ENCODE data around the gene PLXNB1. TPM values are rescaled to one million over a fixed set of nuclear protein-coding genes. Genes with fewer than 3 reads are reported as not detected.

The PLXNB1 gene
- total and polyA plus RNA-seq, 4 donors = 36.0 to 123 (median 86.1) TPM

DNA sequence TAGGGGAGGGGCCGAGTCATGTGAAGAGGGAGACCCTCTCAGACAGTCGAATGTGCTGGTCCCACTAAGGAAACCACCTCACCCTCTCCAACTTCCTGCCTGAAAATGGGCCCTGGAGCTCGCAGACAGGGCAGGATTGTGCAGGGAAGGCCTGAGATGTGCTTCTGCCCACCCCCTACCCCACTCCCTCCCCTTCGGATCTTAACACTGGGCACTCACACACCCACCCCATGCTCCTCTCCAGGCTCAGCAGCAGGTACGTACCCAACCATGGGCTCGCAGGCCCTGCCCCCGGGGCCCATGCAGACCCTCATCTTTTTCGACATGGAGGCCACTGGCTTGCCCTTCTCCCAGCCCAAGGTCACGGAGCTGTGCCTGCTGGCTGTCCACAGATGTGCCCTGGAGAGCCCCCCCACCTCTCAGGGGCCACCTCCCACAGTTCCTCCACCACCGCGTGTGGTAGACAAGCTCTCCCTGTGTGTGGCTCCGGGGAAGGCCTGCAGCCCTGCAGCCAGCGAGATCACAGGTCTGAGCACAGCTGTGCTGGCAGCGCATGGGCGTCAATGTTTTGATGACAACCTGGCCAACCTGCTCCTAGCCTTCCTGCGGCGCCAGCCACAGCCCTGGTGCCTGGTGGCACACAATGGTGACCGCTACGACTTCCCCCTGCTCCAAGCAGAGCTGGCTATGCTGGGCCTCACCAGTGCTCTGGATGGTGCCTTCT, 36.7 kb upstream of the PLXNB1 start:
- peak overlapping the region; percentile 48 for H3K4me3 ChIP-seq
- peaks cover 0 to 26% (median 17%) of the 10 kb centered on the region in 4 donors for H3K36me3 ChIP-seq (ENCODE audit: control insufficient read depth in 4 of 4, insufficient read depth in 4 of 4, low read length in 4 of 4)

DNA sequence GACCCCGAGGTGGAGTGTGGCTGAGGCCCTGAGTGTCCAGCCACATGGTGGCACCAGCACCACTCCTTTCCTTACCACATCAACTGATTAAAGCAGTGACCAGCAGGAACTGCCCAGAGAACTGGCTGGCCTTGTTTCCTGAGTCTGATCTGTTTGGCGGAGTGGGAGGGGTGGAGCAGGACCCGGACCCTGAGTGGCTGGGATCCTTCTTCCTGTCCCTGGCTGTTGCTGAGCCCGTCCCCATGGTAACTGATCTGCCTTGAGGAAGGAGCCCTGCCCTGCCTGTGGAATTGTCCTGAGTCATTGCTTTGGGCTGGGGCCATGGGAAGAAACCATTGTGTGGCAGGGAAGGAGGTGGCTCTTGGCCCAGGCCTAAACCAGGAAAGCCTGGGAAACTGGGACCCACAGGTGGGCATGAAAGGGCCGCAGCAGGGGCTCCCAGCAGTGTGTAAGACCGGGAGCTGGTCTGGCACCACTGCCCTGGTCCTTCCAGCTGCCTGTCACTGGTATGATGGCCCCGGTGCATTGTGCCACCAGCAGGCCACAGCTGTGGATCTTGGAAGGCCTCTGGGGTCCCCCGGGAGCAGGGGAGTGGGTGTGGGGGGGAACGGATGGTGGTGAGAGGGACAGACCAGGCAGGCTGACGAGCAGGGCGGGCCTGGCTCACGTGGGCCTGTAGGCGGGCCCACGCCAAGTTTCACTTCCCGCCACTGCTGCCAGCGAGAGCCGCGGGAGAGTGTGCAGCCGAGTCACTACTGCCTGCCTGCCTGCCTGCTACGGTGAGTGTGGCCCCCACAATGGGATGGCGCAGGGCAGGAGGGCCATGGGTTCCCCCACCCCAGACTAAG, 35.9 kb upstream of the PLXNB1 start:
- H3K4me1 ChIP-seq (ENCODE audit: control insufficient read depth in 5 of 5, insufficient read depth in 5 of 5, low read length in 5 of 5) = peaks cover 0 to 36% (median 18%) of the 10 kb centered on the region in 5 donors
- peak overlapping the region; percentile 48 for H3K4me3 ChIP-seq
- TF ChIP-seq, protein P1, sequence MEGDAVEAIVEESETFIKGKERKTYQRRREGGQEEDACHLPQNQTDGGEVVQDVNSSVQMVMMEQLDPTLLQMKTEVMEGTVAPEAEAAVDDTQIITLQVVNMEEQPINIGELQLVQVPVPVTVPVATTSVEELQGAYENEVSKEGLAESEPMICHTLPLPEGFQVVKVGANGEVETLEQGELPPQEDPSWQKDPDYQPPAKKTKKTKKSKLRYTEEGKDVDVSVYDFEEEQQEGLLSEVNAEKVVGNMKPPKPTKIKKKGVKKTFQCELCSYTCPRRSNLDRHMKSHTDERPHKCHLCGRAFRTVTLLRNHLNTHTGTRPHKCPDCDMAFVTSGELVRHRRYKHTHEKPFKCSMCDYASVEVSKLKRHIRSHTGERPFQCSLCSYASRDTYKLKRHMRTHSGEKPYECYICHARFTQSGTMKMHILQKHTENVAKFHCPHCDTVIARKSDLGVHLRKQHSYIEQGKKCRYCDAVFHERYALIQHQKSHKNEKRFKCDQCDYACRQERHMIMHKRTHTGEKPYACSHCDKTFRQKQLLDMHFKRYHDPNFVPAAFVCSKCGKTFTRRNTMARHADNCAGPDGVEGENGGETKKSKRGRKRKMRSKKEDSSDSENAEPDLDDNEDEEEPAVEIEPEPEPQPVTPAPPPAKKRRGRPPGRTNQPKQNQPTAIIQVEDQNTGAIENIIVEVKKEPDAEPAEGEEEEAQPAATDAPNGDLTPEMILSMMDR (IDR thresholded peaks at IDR 0.05; ENCODE audit: control extremely low read depth, extremely low read depth) = peak; percentile 67
- no peaks in the 10 kb centered on the region for H3K27me3 ChIP-seq (ENCODE audit: control insufficient read depth in 3 of 3, insufficient read depth in 3 of 3, low read length in 2 of 3)
- H3K9ac ChIP-seq (ENCODE audit: insufficient read depth in 1 of 2, low read length in 2 of 2) = peak overlapping the region; percentile 76 to 83
- WGBS, 2 donors = 2% methylated on average over 21 of the region's 21 CpGs
- H3K9me3 ChIP-seq (ENCODE audit: control insufficient read depth in 4 of 4, insufficient read depth in 3 of 4, low read length in 3 of 4) = no peaks in the 10 kb centered on the region
- ATAC-seq (ENCODE audit: insufficient read depth, low FRiP score) (peak; percentile 89), DNase-seq (peak; percentile 99 to 100 (median 100))
- H3K27ac ChIP-seq (ENCODE audit: low read depth in 1 of 2, low read length in 1 of 2) = peak overlapping the region; percentile 97 to 98
- H3K36me3 ChIP-seq (ENCODE audit: control insufficient read depth in 4 of 4, insufficient read depth in 4 of 4, low read length in 4 of 4) = peaks cover 3 to 29% (median 19%) of the 10 kb centered on the region in 4 donors

More for the DNA sequence above, 36.7 kb upstream of the PLXNB1 start:
- Histone ChIP-seq H3K4me1 (ENCODE audit: control insufficient read depth in 5 of 5, insufficient read depth in 5 of 5, low read length in 5 of 5) (peaks cover 0 to 36% (median 18%) of the 10 kb centered on the region in 5 donors), H3K27me3 (ENCODE audit: control insufficient read depth in 3 of 3, insufficient read depth in 3 of 3, low read length in 2 of 3) (no peaks in the 10 kb centered on the region), H3K9me3 (ENCODE audit: control insufficient read depth in 4 of 4, insufficient read depth in 3 of 4, low read length in 3 of 4) (no peaks in the 10 kb centered on the region), H3K9ac (ENCODE audit: insufficient read depth in 1 of 2, low read length in 2 of 2) (peak overlapping the region; percentile 76 to 83), H3K27ac (ENCODE audit: low read depth in 1 of 2, low read length in 1 of 2) (peak overlapping the region; percentile 97 to 98)
- 20 to 31% methylated on average over 18 to 19 of the region's 19 CpGs for WGBS, 2 donors
- ATAC-seq (ENCODE audit: insufficient read depth, low FRiP score) (peak; percentile 2), DNase-seq (peak in 1 of 3 donors; percentile 11)
- TF ChIP-seq, protein P1 (IDR thresholded peaks at IDR 0.05; ENCODE audit: control extremely low read depth, extremely low read depth) = no peak

DNA sequence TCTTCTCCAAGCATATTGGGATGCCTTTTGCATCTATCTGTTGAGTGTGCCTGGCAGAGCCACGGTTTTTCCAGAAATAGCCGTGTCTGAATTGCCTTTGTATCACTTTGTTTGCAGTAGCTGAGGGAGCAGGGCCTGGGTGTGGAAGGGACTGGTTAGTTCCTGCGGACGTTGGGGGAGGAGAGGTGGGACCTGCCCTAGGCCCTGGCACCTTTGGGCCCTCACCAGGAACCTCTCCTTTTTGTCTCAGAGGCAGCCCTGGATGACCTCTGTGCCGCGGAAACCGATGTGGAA, 35.3 kb upstream of the PLXNB1 start:
- peaks cover 0 to 32% (median 18%) of the 10 kb centered on the region in 5 donors for H3K4me1 ChIP-seq (ENCODE audit: control insufficient read depth in 5 of 5, insufficient read depth in 5 of 5, low read length in 5 of 5)
- peaks cover 3 to 34% (median 22%) of the 10 kb centered on the region in 4 donors for H3K36me3 ChIP-seq (ENCODE audit: control insufficient read depth in 4 of 4, insufficient read depth in 4 of 4, low read length in 4 of 4)
- ATAC-seq (ENCODE audit: insufficient read depth, low FRiP score) (no peak), DNase-seq (no peak)
- no peaks in the 10 kb centered on the region for H3K27me3 ChIP-seq (ENCODE audit: control insufficient read depth in 3 of 3, insufficient read depth in 3 of 3, low read length in 2 of 3)
- no peak overlapping the region for H3K4me3 ChIP-seq
- WGBS, 2 donors = 21 to 45% methylated on average over 7 of the region's 7 CpGs
- TF ChIP-seq, protein P1 (IDR thresholded peaks at IDR 0.05; ENCODE audit: control extremely low read depth, extremely low read depth) = no peak
- H3K27ac ChIP-seq (ENCODE audit: low read depth in 1 of 2, low read length in 1 of 2) = peak overlapping the region; percentile 65 to 92
- H3K9me3 ChIP-seq (ENCODE audit: control insufficient read depth in 4 of 4, insufficient read depth in 3 of 4, low read length in 3 of 4) = no peaks in the 10 kb centered on the region
- H3K9ac ChIP-seq (ENCODE audit: insufficient read depth in 1 of 2, low read length in 2 of 2) = peak overlapping the region in 1 of 2 donors; percentile 51
